Measurements from ENCODE around the gene IFI27L2.

The IFI27L2 gene

GRCh38 chr14:94123296-94123695 is 6.1 kb downstream of the IFI27L2 start:
- no peaks in the 10 kb centered on the region for H3K36me3 ChIP-seq (ENCODE audit: control insufficient read depth, insufficient read depth, low read length)
- no peak overlapping the region for H3K27ac ChIP-seq (ENCODE audit: low read depth, low read length)
- H3K27me3 ChIP-seq (ENCODE audit: control insufficient read depth, insufficient read depth, low read length) = no peaks in the 10 kb centered on the region; the same call in 1 of the 2 replicates
- no peak overlapping the region for H3K4me3 ChIP-seq (ENCODE audit: low read depth, low read length)
- H3K4me1 ChIP-seq (ENCODE audit: control insufficient read depth, insufficient read depth, low read length) = no peaks in the 10 kb centered on the region
- H3K9ac ChIP-seq (ENCODE audit: low read length) = no peak overlapping the region
- peaks cover 8% of the 10 kb centered on the region; the same call in 1 of the 2 replicates for H3K9me3 ChIP-seq (ENCODE audit: control insufficient read depth, insufficient read depth, low read depth, low read length)

- Histone ChIP-seq H3K36me3 (ENCODE audit: control insufficient read depth, insufficient read depth, low read length) (no peaks in the 10 kb centered on the region), H3K9ac (ENCODE audit: low read length) (no peak overlapping the region), H3K27ac (ENCODE audit: low read depth, low read length) (no peak overlapping the region), H3K27me3 (ENCODE audit: control insufficient read depth, insufficient read depth, low read length) (no peaks in the 10 kb centered on the region; the same call in 1 of the 2 replicates), H3K4me1 (ENCODE audit: control insufficient read depth, insufficient read depth, low read length) (no peaks in the 10 kb centered on the region), H3K9me3 (ENCODE audit: control insufficient read depth, insufficient read depth, low read depth, low read length) (peaks cover 8% of the 10 kb centered on the region; the same call in 1 of the 2 replicates), H3K4me3 (ENCODE audit: low read depth, low read length) (no peak overlapping the region)
These were observed 7.0 kb downstream of the IFI27L2 start for GRCh38 chr14:94122438-94122837.

- Histone ChIP-seq H3K4me1 (ENCODE audit: control insufficient read depth, insufficient read depth, low read length) (no peaks in the 10 kb centered on the region), H3K4me3 (ENCODE audit: low read depth, low read length) (no peak overlapping the region), H3K36me3 (ENCODE audit: control insufficient read depth, insufficient read depth, low read length) (no peaks in the 10 kb centered on the region), H3K27ac (ENCODE audit: low read depth, low read length) (no peak overlapping the region), H3K9me3 (ENCODE audit: control insufficient read depth, insufficient read depth, low read depth, low read length) (peaks cover 8% of the 10 kb centered on the region; the same call in 1 of the 2 replicates), H3K27me3 (ENCODE audit: control insufficient read depth, insufficient read depth, low read length) (no peaks in the 10 kb centered on the region; the same call in 1 of the 2 replicates), H3K9ac (ENCODE audit: low read length) (no peak overlapping the region)
These were observed 7.9 kb downstream of the IFI27L2 start for GRCh38 chr14:94121485-94121884.

- peaks cover 8% of the 10 kb centered on the region; the same call in 1 of the 2 replicates for H3K9me3 ChIP-seq (ENCODE audit: control insufficient read depth, insufficient read depth, low read depth, low read length)
- peaks cover 4% of the 10 kb centered on the region; the same call in 1 of the 2 replicates for H3K27me3 ChIP-seq (ENCODE audit: control insufficient read depth, insufficient read depth, low read length)
- no peak overlapping the region for H3K27ac ChIP-seq (ENCODE audit: low read depth, low read length)
- no peak overlapping the region for H3K4me3 ChIP-seq (ENCODE audit: low read depth, low read length)
- no peaks in the 10 kb centered on the region for H3K36me3 ChIP-seq (ENCODE audit: control insufficient read depth, insufficient read depth, low read length)
- no peak overlapping the region for H3K9ac ChIP-seq (ENCODE audit: low read length)
- no peaks in the 10 kb centered on the region for H3K4me1 ChIP-seq (ENCODE audit: control insufficient read depth, insufficient read depth, low read length)
These were observed 8.6 kb downstream of the IFI27L2 start for GRCh38 chr14:94120667-94121340.

- peaks cover 4% of the 10 kb centered on the region; the same call in 1 of the 2 replicates for H3K27me3 ChIP-seq (ENCODE audit: control insufficient read depth, insufficient read depth, low read length)
- H3K9ac ChIP-seq (ENCODE audit: low read length) = no peak overlapping the region
- H3K27ac ChIP-seq (ENCODE audit: low read depth, low read length) = no peak overlapping the region
- no peaks in the 10 kb centered on the region for H3K36me3 ChIP-seq (ENCODE audit: control insufficient read depth, insufficient read depth, low read length)
- no peak overlapping the region for H3K4me3 ChIP-seq (ENCODE audit: low read depth, low read length)
- peaks cover 8% of the 10 kb centered on the region; the same call in 1 of the 2 replicates for H3K9me3 ChIP-seq (ENCODE audit: control insufficient read depth, insufficient read depth, low read depth, low read length)
- no peaks in the 10 kb centered on the region for H3K4me1 ChIP-seq (ENCODE audit: control insufficient read depth, insufficient read depth, low read length)
These were observed 10.3 kb downstream of the IFI27L2 start for GRCh38 chr14:94119071-94119470.

- Histone ChIP-seq H3K27ac (ENCODE audit: low read depth, low read length) (no peak overlapping the region), H3K4me1 (ENCODE audit: control insufficient read depth, insufficient read depth, low read length) (no peaks in the 10 kb centered on the region), H3K9me3 (ENCODE audit: control insufficient read depth, insufficient read depth, low read depth, low read length) (peaks cover 8% of the 10 kb centered on the region; the same call in 1 of the 2 replicates), H3K4me3 (ENCODE audit: low read depth, low read length) (no peak overlapping the region), H3K36me3 (ENCODE audit: control insufficient read depth, insufficient read depth, low read length) (no peaks in the 10 kb centered on the region), H3K9ac (ENCODE audit: low read length) (no peak overlapping the region), H3K27me3 (ENCODE audit: control insufficient read depth, insufficient read depth, low read length) (peaks cover 4% of the 10 kb centered on the region; the same call in 1 of the 2 replicates)
These were observed 11.5 kb downstream of the IFI27L2 start for GRCh38 chr14:94117856-94118255.

GRCh38 chr14:94116701-94117100 is 12.7 kb downstream of the IFI27L2 start:
- no peaks in the 10 kb centered on the region for H3K36me3 ChIP-seq (ENCODE audit: control insufficient read depth, insufficient read depth, low read length)
- H3K27ac ChIP-seq (ENCODE audit: low read depth, low read length) = no peak overlapping the region
- H3K9me3 ChIP-seq (ENCODE audit: control insufficient read depth, insufficient read depth, low read depth, low read length) = peaks cover 8% of the 10 kb centered on the region; the same call in 1 of the 2 replicates
- no peak overlapping the region for H3K4me3 ChIP-seq (ENCODE audit: low read depth, low read length)
- peaks cover 4% of the 10 kb centered on the region; the same call in 1 of the 2 replicates for H3K27me3 ChIP-seq (ENCODE audit: control insufficient read depth, insufficient read depth, low read length)
- no peak overlapping the region for H3K9ac ChIP-seq (ENCODE audit: low read length)
- H3K4me1 ChIP-seq (ENCODE audit: control insufficient read depth, insufficient read depth, low read length) = no peaks in the 10 kb centered on the region

- Histone ChIP-seq H3K9ac (ENCODE audit: low read length) (no peak overlapping the region), H3K36me3 (ENCODE audit: control insufficient read depth, insufficient read depth, low read length) (no peaks in the 10 kb centered on the region), H3K4me1 (ENCODE audit: control insufficient read depth, insufficient read depth, low read length) (0 out of 2 replicates have a peak, but pooled peaks cover 3% of the 10 kb centered on the region), H3K4me3 (ENCODE audit: low read depth, low read length) (no peak overlapping the region), H3K9me3 (ENCODE audit: control insufficient read depth, insufficient read depth, low read depth, low read length) (peaks cover 5% of the 10 kb centered on the region; the same call in 1 of the 2 replicates), H3K27ac (ENCODE audit: low read depth, low read length) (no peak overlapping the region), H3K27me3 (ENCODE audit: control insufficient read depth, insufficient read depth, low read length) (0 out of 2 replicates have a peak, but pooled peaks cover 4% of the 10 kb centered on the region)
These were observed 13.8 kb downstream of the IFI27L2 start for GRCh38 chr14:94115631-94116030.

- H3K27ac ChIP-seq (ENCODE audit: low read depth, low read length) = no peak overlapping the region
- H3K9me3 ChIP-seq (ENCODE audit: control insufficient read depth, insufficient read depth, low read depth, low read length) = 0 out of 2 replicates have a peak, but pooled peaks cover 2% of the 10 kb centered on the region
- no peaks in the 10 kb centered on the region for H3K36me3 ChIP-seq (ENCODE audit: control insufficient read depth, insufficient read depth, low read length)
- peak overlapping the region; percentile 25 for H3K9ac ChIP-seq (ENCODE audit: low read length)
- H3K4me1 ChIP-seq (ENCODE audit: control insufficient read depth, insufficient read depth, low read length) = 0 out of 2 replicates have a peak, but pooled peaks cover 3% of the 10 kb centered on the region
- H3K4me3 ChIP-seq (ENCODE audit: low read depth, low read length) = no peak overlapping the region
- 0 out of 2 replicates have a peak, but pooled peaks cover 4% of the 10 kb centered on the region for H3K27me3 ChIP-seq (ENCODE audit: control insufficient read depth, insufficient read depth, low read length)
These were observed 14.3 kb downstream of the IFI27L2 start for GRCh38 chr14:94115058-94115591.

GRCh38 chr14:94114589-94115057 is 14.8 kb downstream of the IFI27L2 start:
- Histone ChIP-seq H3K9ac (ENCODE audit: low read length) (peak overlapping the region; percentile 25), H3K9me3 (ENCODE audit: control insufficient read depth, insufficient read depth, low read depth, low read length) (0 out of 2 replicates have a peak, but pooled peaks cover 2% of the 10 kb centered on the region)

More at GRCh38 chr14:94114589-94115057, 14.8 kb downstream of the IFI27L2 start:
- H3K36me3 ChIP-seq (ENCODE audit: control insufficient read depth, insufficient read depth, low read length) = no peaks in the 10 kb centered on the region
- H3K27me3 ChIP-seq (ENCODE audit: control insufficient read depth, insufficient read depth, low read length) = 0 out of 2 replicates have a peak, but pooled peaks cover 4% of the 10 kb centered on the region
- H3K4me3 ChIP-seq (ENCODE audit: low read depth, low read length) = no peak overlapping the region
- no peak overlapping the region for H3K27ac ChIP-seq (ENCODE audit: low read depth, low read length)
- 0 out of 2 replicates have a peak, but pooled peaks cover 3% of the 10 kb centered on the region for H3K4me1 ChIP-seq (ENCODE audit: control insufficient read depth, insufficient read depth, low read length)
